GM23248 (cell line): ENCODE data around the gene ARMC3. TPM values are rescaled to one million over a fixed set of nuclear protein-coding genes. Genes with fewer than 3 reads are reported as not detected.
A peak's percentile ranks its signal among the peaks of the same experiment; 100 is the strongest.

Source experiments
- DNase-seq: peaks from one replicate; pipeline ENCODE4 v3.0.0-alpha.2; 2015
- H2AFZ ChIP-seq: fragments of 200-600 bp; sonication (generic); 2 replicates; pipeline ENCODE4 v1.6.1; 2016; ENCODE audit warnings: antibody characterized with exemption
- H3F3A ChIP-seq: fragments of 200-600 bp; sonication (generic); 2 replicates; pipeline ENCODE4 v1.6.1; 2016; ENCODE audit warnings: mild to moderate bottlenecking, antibody characterized with exemption, mixed run types; ENCODE audit not compliant: insufficient read depth
- H3K27ac ChIP-seq: fragments of 200-600 bp; sonication (generic); 2 replicates; pipeline ENCODE4 v1.5.1; 2016; ENCODE audit warnings: mild to moderate bottlenecking
- H3K27me3 ChIP-seq: fragments of 200-600 bp; sonication (generic); replicated peaks from 2 replicates; pipeline ENCODE4 v1.6.1; 2016; ENCODE audit warnings: mild to moderate bottlenecking; ENCODE audit not compliant: insufficient read depth
- H3K36me3 ChIP-seq: fragments of 200-600 bp; sonication (generic); 2 replicates; pipeline ENCODE4 v1.6.1; 2016; ENCODE audit warnings: low read depth, mild to moderate bottlenecking
- H3K4me1 ChIP-seq: fragments of 200-600 bp; sonication (generic); 2 replicates; pipeline ENCODE4 v1.6.1; 2016; ENCODE audit warnings: mild to moderate bottlenecking; ENCODE audit not compliant: insufficient read depth
- H3K4me2 ChIP-seq: fragments of 200-600 bp; sonication (generic); one replicate; pipeline ENCODE4 v1.6.1; 2016; ENCODE audit warnings: mild to moderate bottlenecking; ENCODE audit not compliant: unreplicated experiment
- H3K4me3 ChIP-seq: fragments of 200-600 bp; sonication (generic); 2 replicates; pipeline ENCODE4 v1.5.1; 2016; ENCODE audit warnings: mild to moderate bottlenecking
- H3K79me2 ChIP-seq: fragments of 200-600 bp; sonication (generic); 2 replicates; pipeline ENCODE4 v1.6.1; 2016; ENCODE audit warnings: mild to moderate bottlenecking; ENCODE audit not compliant: insufficient read depth
- H3K9ac ChIP-seq: fragments of 200-600 bp; sonication (generic); 2 replicates; pipeline ENCODE4 v1.6.1; 2016; ENCODE audit warnings: mild to moderate bottlenecking
- H3K9me2 ChIP-seq: fragments of 200-600 bp; sonication (generic); 2 replicates; pipeline ENCODE4 v1.6.1; 2016; ENCODE audit warnings: mixed run types, mild to moderate bottlenecking, moderate library complexity; ENCODE audit not compliant: insufficient read depth
- H3K9me3 ChIP-seq: fragments of 200-600 bp; sonication (generic); one replicate; pipeline ENCODE4 v1.6.1; 2017; ENCODE audit warnings: low read depth
- H4K20me1 ChIP-seq: fragments of 200-600 bp; sonication (generic); 2 replicates; pipeline ENCODE4 v1.6.0; 2016; ENCODE audit not compliant: insufficient read depth
- EZH2 ChIP-seq: fragments of 200-600 bp; sonication (generic); IDR thresholded peaks from 2 replicates; pipeline ENCODE4 v1.6.1; 2018; ENCODE audit warnings: antibody characterized with exemption, mild to moderate bottlenecking; ENCODE audit not compliant: insufficient read depth, poor library complexity, severe bottlenecking
- EZH2phosphoT487 ChIP-seq: fragments of 200-600 bp; sonication (generic); IDR thresholded peaks from 2 replicates; pipeline ENCODE4 v1.6.1; 2018; ENCODE audit warnings: antibody characterized with exemption, moderate library complexity, mild to moderate bottlenecking, low read depth; ENCODE audit not compliant: insufficient read depth
- WGBS, 2 experiments: methylation state at CpG; one replicate each; pipeline ENCODE4 v1.1.6; 2015 to 2017; ENCODE audit warnings: low lambda C conversion rate in 2 of 2, low coverage in 1 of 2; ENCODE audit errors: missing lambda C conversion rate in 2 of 2; 5-methylcytosine and 5-hydroxymethylcytosine counted together
- in situ Hi-C: fragments of 300-500 bp; cut with MboI; formaldehyde crosslinking; loops from 2 replicates; pipeline ENCODE4 v1.15.0; 2020
- polyA plus RNA-seq: library from polyadenylated mRNA; unstranded; fragments of >200 nt; fragmentation: Nextera tagmentation; extraction: Ambion mirVana; gene quantifications from 2 replicates; pipeline ENCODE4 v1.2.1, GENCODE V29; 2016
- total RNA-seq: library from RNA; depleted of rRNA; stranded (reverse); fragments of >200 nt; shearing (Covaris generic); gene quantifications from 2 replicates; pipeline ENCODE4 v1.2.3, GENCODE V29; 2014

ARMC3 gene
- total and polyA plus RNA-seq, 2 experiments from 2014 or later: not detected

GRCh38 chr10:23051278-23051677, 123.4 kb downstream of the ARMC3 start:
- H3K4me3 ChIP-seq: no peak overlapping the region
- WGBS, 2 experiments: 83 to 90% methylated on average over 3 of the region's 3 CpGs

DNA sequence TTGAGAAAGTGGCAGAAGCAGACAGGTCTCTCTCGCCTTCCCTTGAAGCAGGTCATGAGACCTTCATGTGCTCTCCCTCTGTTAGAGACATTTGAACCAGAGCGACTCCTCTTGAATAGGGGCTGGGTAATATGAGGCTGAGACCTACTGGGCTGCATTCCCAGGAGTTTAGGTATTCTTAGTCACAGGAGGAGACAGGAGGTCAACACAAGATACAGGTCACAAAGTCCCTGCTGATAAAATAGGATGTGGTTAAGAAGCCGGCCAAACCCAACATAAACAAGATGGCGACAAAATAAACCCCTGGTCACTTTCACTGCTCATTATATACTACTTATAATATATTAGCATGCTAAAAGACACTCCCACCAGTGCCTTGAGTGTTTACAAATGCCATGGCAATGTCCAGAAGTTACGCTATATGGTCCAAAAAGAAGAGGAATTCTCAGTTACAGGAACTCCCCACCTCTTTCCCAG, 124.0 kb downstream of the ARMC3 start:
- no peaks in the 10 kb centered on the region for H3K79me2 ChIP-seq
- H3K36me3 ChIP-seq: no peaks in the 10 kb centered on the region
- H3K9ac ChIP-seq: no peak overlapping the region
- no peak overlapping the region for H3K27ac ChIP-seq
- no peaks in the 10 kb centered on the region for H4K20me1 ChIP-seq
- H3K4me3 ChIP-seq: no peak overlapping the region
- DNase-seq: no peak
- in situ Hi-C loops: no loop called here
- no peak overlapping the region for H2AFZ ChIP-seq
- H3K9me3 ChIP-seq: no peaks in the 10 kb centered on the region
- TF ChIP-seq EZH2: no peak
- TF ChIP-seq EZH2phosphoT487: no peak
- H3F3A ChIP-seq: no peaks in the 10 kb centered on the region
- H3K4me2 ChIP-seq: no peak overlapping the region
- no peaks in the 10 kb centered on the region for H3K9me2 ChIP-seq
- no peaks in the 10 kb centered on the region; the same call in none of the 2 replicates for H3K27me3 ChIP-seq
- H3K4me1 ChIP-seq: no peaks in the 10 kb centered on the region
- 85 to 86% methylated on average over 5 of the region's 5 CpGs for WGBS, 2 experiments

More at GRCh38 chr10:23051278-23051677, 123.4 kb downstream of the ARMC3 start:
- Histone ChIP-seq H3K4me1 (no peaks in the 10 kb centered on the region), H3K4me2 (no peak overlapping the region), H3K27me3 (no peaks in the 10 kb centered on the region; the same call in none of the 2 replicates), H3K27ac (no peak overlapping the region), H4K20me1 (no peaks in the 10 kb centered on the region), H3K9me2 (no peaks in the 10 kb centered on the region), H3K9ac (no peak overlapping the region), H3K9me3 (no peaks in the 10 kb centered on the region), H3K79me2 (no peaks in the 10 kb centered on the region), H3K36me3 (no peaks in the 10 kb centered on the region), H2AFZ (no peak overlapping the region), H3F3A (no peaks in the 10 kb centered on the region)
- in situ Hi-C loops: no loop called here
- no peak for DNase-seq
- TF ChIP-seq EZH2phosphoT487 (no peak), EZH2 (no peak)

- H3F3A ChIP-seq: no peaks in the 10 kb centered on the region
- in situ Hi-C loops: no loop called here
- no peaks in the 10 kb centered on the region for H4K20me1 ChIP-seq
- no peak overlapping the region for H3K4me2 ChIP-seq
- H3K9me3 ChIP-seq: no peaks in the 10 kb centered on the region
- peak; percentile 17 for DNase-seq
- H3K36me3 ChIP-seq: no peaks in the 10 kb centered on the region
- H3K4me3 ChIP-seq: no peak overlapping the region
- WGBS, 2 experiments: 28 to 37% methylated on average over 1 of the region's 1 CpG
- no peak for TF ChIP-seq EZH2phosphoT487
- no peak for TF ChIP-seq EZH2
- H3K4me1 ChIP-seq: no peaks in the 10 kb centered on the region
- no peak overlapping the region for H3K9ac ChIP-seq
- no peaks in the 10 kb centered on the region for H3K79me2 ChIP-seq
- H3K9me2 ChIP-seq: no peaks in the 10 kb centered on the region
- H3K27ac ChIP-seq: no peak overlapping the region
- H2AFZ ChIP-seq: no peak overlapping the region
- H3K27me3 ChIP-seq: peaks cover 6% of the 10 kb centered on the region
These were observed 125.2 kb downstream of the ARMC3 start for GRCh38 chr10:23053036-23053435.

- Histone ChIP-seq H3K27me3 (peaks cover 19% of the 10 kb centered on the region), H3K9me3 (no peaks in the 10 kb centered on the region), H2AFZ (no peak overlapping the region), H3K4me1 (no peaks in the 10 kb centered on the region), H3K27ac (no peak overlapping the region), H3K9ac (no peak overlapping the region), H3K4me2 (no peak overlapping the region), H3K4me3 (no peak overlapping the region), H3K79me2 (no peaks in the 10 kb centered on the region), H3F3A (no peaks in the 10 kb centered on the region), H3K9me2 (no peaks in the 10 kb centered on the region), H4K20me1 (no peaks in the 10 kb centered on the region), H3K36me3 (no peaks in the 10 kb centered on the region)
- no peak for DNase-seq
- WGBS, 2 experiments: 75 to 77% methylated on average over 7 of the region's 7 CpGs
- in situ Hi-C loops: no loop called here
- no peak for TF ChIP-seq EZH2phosphoT487
- TF ChIP-seq EZH2: no peak
These were observed 127.8 kb downstream of the ARMC3 start for GRCh38 chr10:23055424-23056185.
